HTR-8/SVneo (cell line): ENCODE measurements around the gene RASIP1.
"Not testable (repeated sequence)": the region's sequence is repeated elsewhere in the genome, so short reads cannot be mapped to it uniquely, and the experiment has no call there.

Experiments
- DNase-seq: peaks from one replicate; pipeline ENCODE4 v3.0.0; 2011; ENCODE audit warnings: low spot score, mixed read lengths; ENCODE audit not compliant: insufficient read length
- FAIRE-seq: peaks from 2 replicates; lab custom pipeline; 2011; peaks lifted over from hg19 to GRCh38; lab: Jason Lieb, UNC

RASIP1 gene

GRCh38 chr19:48740164-48740972, at the start of gene RASIP1:
Gene RASIP1 (minus strand): TSS chr19:48740610. CDS start chr19:48740282, 328 bp downstream.
- no peak for FAIRE-seq
- no peak for DNase-seq

- DNase-seq, FAIRE-seq: not testable (repeated sequence)
Observed at GRCh38 chr19:48787331-48787730, 46.9 kb upstream of the RASIP1 start.

GRCh38 chr19:48786422-48786821, 46.0 kb upstream of the RASIP1 start:
- DNase-seq, FAIRE-seq: not testable (repeated sequence)

GRCh38 chr19:48784527-48784926, 44.1 kb upstream of the RASIP1 start:
- FAIRE-seq (no peak), DNase-seq (no peak)

- FAIRE-seq (peak; percentile 20), DNase-seq (no peak)
Observed at GRCh38 chr19:48780631-48781391, 40.4 kb upstream of the RASIP1 start.

GRCh38 chr19:48779636-48780035, 39.2 kb upstream of the RASIP1 start:
- no peak for FAIRE-seq

GRCh38 chr19:48777720-48778119, 37.3 kb upstream of the RASIP1 start:
- no peak for FAIRE-seq
- DNase-seq: no peak

More at GRCh38 chr19:48779636-48780035, 39.2 kb upstream of the RASIP1 start:
- DNase-seq: no peak

- no peak for FAIRE-seq
- DNase-seq: no peak
Observed at GRCh38 chr19:48777139-48777538, 36.7 kb upstream of the RASIP1 start.

- no peak for DNase-seq
- no peak for FAIRE-seq
Observed at GRCh38 chr19:48772503-48772953, 32.1 kb upstream of the RASIP1 start.

- FAIRE-seq (no peak), DNase-seq (no peak)
Observed at GRCh38 chr19:48770734-48771472, 30.5 kb upstream of the RASIP1 start.

- no peak for DNase-seq
- no peak for FAIRE-seq
Observed at GRCh38 chr19:48770266-48770665, 29.9 kb upstream of the RASIP1 start.

GRCh38 chr19:48768994-48769713, 28.7 kb upstream of the RASIP1 start:
- FAIRE-seq (no peak), DNase-seq (no peak)

GRCh38 chr19:48768171-48768753, 27.9 kb upstream of the RASIP1 start:
- FAIRE-seq, DNase-seq: not testable (repeated sequence)

- not testable (repeated sequence) for DNase-seq, FAIRE-seq
Observed at GRCh38 chr19:48765816-48766215, 25.4 kb upstream of the RASIP1 start.

- DNase-seq (no peak), FAIRE-seq (no peak)
Observed at GRCh38 chr19:48760504-48761205, 20.2 kb upstream of the RASIP1 start.

GRCh38 chr19:48757741-48758144, 17.3 kb upstream of the RASIP1 start:
- FAIRE-seq (no peak), DNase-seq (no peak)

- FAIRE-seq (no peak), DNase-seq (no peak)
Observed at GRCh38 chr19:48757089-48757675, 16.8 kb upstream of the RASIP1 start.

GRCh38 chr19:48756686-48757085, 16.3 kb upstream of the RASIP1 start:
- DNase-seq: no peak
- FAIRE-seq: no peak
